HT-29 (cell line): ENCODE measurements around the gene OSBPL1A. TPM values are rescaled to one million over a fixed set of nuclear protein-coding genes. Genes with fewer than 3 reads are reported as not detected.
"Not testable (repeated sequence)": the region's sequence is repeated elsewhere in the genome, so short reads cannot be mapped to it uniquely, and the experiment has no call there.

Source experiments
- DNase-seq: peaks from one replicate; pipeline ENCODE4 v3.0.0-alpha.2; 2015; ENCODE audit warnings: low spot score
- total RNA-seq: library from RNA; depleted of rRNA; stranded (reverse); fragments of >200 nt; shearing (Covaris generic); gene quantifications from 2 replicates; pipeline ENCODE4 v1.2.3, GENCODE V29; 2014

Gene OSBPL1A
- total RNA-seq, 1 experiment from 2014 or later, result 13.7 TPM

GRCh38 chr18:24187689-24188088 is 209.9 kb downstream of the OSBPL1A start:
- no peak for DNase-seq

GRCh38 chr18:24187049-24187448 is 210.6 kb downstream of the OSBPL1A start:
- DNase-seq, result no peak

GRCh38 chr18:24185805-24186204 is 211.8 kb downstream of the OSBPL1A start:
- DNase-seq, result no peak

GRCh38 chr18:24181806-24182205 is 215.8 kb downstream of the OSBPL1A start:
- DNase-seq, result no peak

DNA sequence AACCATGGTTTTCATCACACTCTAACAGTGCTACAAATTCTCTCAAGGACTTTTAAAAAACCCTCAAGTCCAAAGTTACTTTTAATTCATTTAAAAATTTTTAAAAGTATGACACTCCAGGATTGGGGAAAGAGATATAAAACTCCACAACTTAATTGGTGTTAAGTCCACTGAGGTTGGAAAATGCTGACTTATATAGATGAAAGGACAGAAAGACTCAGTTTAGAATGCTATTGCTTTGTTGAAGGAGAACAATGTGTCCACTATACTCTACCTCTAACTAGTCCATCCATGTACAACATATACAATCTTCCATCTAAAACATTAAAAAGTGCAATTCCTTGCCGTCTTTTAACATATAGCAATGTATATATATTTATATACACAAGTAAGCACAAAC is 217.6 kb downstream of the OSBPL1A start:
- DNase-seq, result no peak

DNA sequence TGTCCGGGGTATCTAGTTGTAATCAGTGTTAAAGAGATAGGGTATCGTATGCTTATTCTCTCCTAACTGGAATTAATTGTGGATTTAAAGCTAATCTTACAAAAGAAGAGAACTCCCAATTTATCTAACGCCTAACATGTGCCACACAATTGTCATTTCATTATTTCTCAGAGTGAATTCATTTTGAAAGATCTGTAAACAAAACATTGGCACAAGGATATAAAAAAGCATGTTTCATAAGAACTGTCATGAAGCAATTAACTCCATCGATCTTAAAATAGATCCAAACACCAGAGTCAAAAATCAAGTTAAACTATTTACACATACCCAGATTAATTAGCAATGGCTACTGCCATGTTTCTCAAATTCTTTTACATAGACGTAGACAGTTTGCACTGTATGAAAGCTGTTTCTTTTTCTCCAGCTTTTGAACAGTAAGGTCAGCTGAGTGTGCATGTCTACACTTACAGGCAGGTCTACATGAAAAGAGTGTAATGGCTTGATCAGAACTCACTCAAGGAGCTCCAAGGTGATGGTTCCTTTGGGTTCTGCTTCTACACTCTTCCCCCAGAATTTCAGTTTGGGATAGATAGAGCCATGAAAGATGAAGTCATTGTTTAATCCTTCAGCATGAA is 220.0 kb downstream of the OSBPL1A start:
- no peak for DNase-seq

- peak; percentile 52 for DNase-seq
These were observed 220.8 kb downstream of the OSBPL1A start for GRCh38 chr18:24176727-24177416.

- no peak for DNase-seq
These were observed 223.6 kb downstream of the OSBPL1A start for GRCh38 chr18:24173997-24174396.

GRCh38 chr18:24170360-24170759 is 227.3 kb downstream of the OSBPL1A start:
- DNase-seq, result no peak

DNA sequence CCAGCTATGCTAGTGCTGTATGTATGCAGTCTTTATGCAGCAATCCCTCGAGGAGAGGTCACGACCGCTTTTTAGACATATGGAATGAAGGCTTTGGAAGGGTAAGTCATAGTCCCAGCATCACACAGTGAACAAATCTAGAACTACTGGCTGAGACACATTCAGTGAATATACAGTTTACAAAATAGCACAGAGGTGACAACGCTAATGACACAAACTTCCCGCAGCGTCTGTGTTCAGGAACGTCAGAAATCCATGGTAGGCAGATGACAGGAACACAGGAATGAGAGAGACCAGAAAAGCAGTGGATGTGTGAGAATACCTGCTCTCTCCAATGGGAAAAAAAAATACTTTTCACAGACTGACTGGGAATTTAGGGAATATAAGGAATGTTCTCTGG is 229.1 kb downstream of the OSBPL1A start:
- DNase-seq, result no peak

DNA sequence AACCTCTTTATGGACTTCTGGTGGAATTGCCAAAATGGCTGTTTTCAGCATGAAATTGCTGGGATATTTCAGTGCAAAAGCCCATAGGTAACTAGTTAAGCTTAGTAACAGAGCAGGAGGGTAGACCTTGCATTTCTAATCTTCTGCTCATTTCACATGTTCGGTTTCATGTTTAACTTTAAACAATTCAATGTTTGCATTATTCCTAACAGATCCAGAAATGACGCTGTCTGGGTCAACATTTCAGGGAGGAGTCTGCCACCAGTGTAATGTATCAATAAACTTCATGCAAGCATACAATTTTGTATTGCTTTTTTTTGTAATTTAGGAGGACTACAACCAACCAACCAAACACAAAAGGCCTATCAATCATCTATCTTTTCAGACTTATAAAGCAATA is 236.3 kb downstream of the OSBPL1A start:
- DNase-seq, result no peak

DNA sequence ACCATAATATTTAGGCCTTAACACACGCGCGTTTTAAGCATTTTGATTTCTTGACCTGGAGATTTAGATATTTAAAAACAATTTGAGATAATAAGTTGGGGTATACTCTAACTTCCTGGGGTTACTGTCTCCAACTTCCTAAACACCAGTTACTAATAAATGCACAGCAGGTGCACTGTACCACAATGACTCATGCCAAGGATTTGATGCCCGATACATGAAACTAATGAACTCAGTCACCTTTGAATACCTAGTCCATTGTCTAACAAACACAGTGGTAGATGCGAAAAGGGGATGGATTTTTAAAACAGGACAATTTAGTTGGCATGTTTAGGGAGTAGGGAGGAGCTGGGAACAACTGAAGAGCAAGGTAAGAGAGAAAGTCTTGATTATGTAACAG is 237.5 kb downstream of the OSBPL1A start:
- no peak for DNase-seq

DNA sequence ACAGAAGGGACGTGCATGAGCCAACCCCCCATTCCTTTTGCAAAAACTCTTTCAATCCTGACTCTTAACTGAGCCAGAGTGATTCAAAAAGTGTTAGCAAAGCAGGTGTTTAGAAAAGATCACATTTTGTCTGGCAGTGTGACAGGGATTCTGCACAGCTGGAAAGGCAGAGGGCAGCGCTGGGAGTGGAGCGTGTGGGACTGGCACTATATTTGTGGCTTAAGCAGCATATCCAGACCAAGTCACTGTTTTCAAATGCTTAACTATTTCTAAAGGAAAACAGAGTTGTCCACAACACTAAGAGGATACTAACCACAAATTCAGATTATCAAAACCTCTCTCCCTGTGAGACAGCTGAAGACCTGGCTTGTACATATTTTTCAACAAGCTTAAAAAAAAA is 239.8 kb downstream of the OSBPL1A start:
- no peak for DNase-seq

DNA sequence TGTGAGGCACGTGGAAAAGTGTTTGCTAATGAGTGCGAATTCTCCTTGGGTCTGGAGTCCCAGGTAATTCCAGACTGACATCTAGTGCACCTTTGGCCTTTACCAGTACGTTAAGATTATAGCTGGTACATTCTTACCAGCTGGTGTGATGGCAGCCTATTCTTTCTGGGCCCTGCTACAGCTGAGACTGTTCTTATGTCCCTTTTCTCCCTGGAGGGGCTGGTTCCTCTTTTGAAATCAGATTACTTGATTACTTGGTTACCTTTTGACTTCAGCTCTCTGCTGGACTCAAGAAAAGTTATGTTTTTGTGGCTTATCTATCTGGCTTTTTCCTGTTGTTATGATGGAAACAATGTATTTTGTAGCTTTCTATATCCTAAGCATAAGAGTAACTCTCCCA is 244.2 kb downstream of the OSBPL1A start:
- no peak for DNase-seq

- not testable (repeated sequence) for DNase-seq
These were observed 248.0 kb downstream of the OSBPL1A start for GRCh38 chr18:24149591-24149990.

- no peak for DNase-seq
These were observed 255.2 kb downstream of the OSBPL1A start for GRCh38 chr18:24142376-24142775.

DNA sequence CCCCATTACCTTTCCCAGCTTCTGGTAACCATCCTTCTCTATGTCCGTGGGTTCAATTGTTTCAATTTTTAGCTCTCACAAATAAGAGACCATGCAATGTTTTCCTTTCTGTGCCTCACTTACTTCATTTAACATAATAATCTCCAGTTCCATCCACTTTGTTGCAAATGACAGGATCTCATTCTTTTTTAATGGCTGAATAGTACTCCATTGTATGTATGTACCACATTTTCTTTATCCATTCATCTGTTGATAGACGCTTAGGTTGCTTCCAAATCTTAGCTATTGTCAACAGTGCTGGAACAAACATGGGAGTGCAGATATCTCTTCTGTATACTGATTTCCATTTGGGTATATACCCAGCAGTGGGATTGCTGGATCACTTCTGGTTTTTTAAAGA is 256.9 kb downstream of the OSBPL1A start:
- no peak for DNase-seq

- DNase-seq, result no peak
These were observed 258.6 kb downstream of the OSBPL1A start, which contains the start of gene CABYR for GRCh38 chr18:24138789-24139616. Gene CABYR, plus strand, starts transcription at chr18:24139062. Its CDS starts 4,053 bp downstream, at chr18:24143115.

DNA sequence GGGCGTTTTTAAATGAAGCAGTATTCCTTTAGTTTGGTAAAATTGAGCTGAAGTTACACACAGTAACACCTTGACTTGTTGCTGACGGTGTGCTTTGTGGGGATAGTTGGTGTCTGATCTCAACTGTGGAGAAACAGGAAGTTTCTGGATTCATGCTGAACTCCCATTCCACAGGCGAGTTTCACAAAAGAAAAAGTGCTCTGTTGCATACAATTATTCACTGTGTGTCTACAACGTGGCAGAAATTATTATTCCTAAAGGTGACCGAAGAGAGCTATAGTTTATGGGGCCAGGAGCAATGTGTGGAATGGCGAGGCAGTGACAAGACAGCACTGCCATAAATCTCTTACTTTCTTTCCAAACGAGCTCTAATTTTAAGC is 259.2 kb downstream of the OSBPL1A start:
- DNase-seq, result no peak

DNA sequence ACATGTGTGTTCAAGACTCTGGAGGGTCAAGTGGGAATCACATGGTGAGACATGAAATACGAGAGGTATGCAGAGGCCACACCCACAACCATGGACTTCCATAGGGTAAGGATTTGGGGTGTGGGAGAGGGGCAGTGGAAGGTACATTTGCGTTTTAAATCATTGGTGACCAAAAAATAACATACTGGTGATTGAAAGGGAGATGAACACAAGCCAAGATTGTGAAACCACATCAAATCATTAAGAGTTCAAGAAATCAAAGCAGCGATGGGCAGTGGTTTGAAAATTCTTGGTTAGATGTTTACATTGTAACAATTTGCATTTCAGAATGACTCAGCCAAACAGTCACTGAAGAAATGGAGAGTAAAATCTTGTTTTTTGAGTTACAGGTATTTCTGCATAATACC is 260.7 kb downstream of the OSBPL1A start:
- peak; percentile 6 for DNase-seq

DNA sequence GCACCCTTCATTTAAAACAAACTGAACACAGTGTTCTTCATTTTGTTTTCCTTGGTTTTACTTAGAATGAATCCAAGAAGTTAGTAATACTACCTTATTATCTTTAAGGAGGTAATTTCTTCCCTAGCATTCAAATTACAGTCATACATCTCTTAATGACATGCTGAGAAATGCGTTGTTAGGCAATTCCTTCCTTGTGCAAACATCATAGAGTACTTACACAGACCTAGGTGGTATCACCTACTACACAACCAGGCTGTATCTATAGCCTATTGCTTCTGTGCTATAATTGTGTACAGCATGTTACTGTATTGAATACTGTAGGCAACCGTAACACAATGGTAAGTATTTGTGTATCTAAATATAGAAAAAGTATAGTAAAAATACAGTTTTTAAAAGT is 267.1 kb downstream of the OSBPL1A start:
- DNase-seq, result no peak

DNA sequence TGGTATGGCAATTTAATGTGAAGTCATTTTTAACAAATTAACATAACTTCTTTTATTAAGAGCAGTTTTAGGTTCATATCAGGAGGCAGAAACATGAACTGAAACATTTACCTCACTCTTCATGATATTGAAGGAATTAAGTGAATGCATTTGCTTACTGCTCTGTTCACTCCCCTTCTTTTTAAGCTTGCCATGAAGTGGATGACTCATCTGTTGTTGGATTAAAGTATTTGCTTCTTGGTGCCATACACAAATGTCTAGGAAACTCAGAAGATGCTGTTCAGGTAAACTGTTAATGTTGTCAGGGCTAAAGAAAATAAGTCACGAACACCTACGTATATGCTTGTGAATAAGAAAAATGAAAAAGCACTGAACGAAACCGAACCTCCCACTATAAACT is 268.9 kb downstream of the OSBPL1A start:
- no peak for DNase-seq

DNA sequence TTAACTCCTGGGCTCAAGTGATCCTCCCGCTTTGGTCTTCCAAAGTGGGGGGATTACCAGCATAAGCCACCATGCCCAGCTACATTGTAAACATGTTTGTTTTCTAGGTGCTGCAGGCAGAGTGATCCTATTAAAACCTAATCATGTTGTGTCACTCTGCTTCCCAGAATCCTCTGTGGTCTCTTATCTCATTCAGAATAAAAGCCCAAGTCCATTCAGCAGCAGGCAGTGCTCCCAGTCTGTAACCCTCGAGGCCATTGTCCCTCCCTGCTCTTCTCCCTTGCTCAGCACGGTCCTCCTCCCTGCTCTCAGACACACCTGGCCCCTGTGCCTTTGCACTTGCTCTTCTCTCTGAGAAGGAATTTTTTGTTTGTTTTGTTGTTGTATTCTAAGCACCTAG is 269.9 kb downstream of the OSBPL1A start:
- DNase-seq, result no peak
